Mesothelial cell of epicardium (in vitro differentiated cells): ENCODE data around the gene PAWR. TPM values are rescaled to one million over a fixed set of nuclear protein-coding genes. Genes with fewer than 3 reads are reported as not detected.

Experiments used
- DNase-seq, 2 experiments: peaks; one replicate each; pipeline ENCODE4 v3.0.0; 2021; ENCODE audit warnings: low spot score in 2 of 2; ENCODE audit not compliant: unreplicated experiment in 2 of 2
- H3K27ac Mint-ChIP-seq: 2 replicates; pipeline ENCODE4 v1.8.0; 2021; ENCODE audit warnings: mixed read lengths
- H3K27me3 Mint-ChIP-seq: 2 replicates; pipeline ENCODE4 v1.8.0; 2021; ENCODE audit warnings: low read depth, mixed read lengths
- H3K36me3 Mint-ChIP-seq: 2 replicates; pipeline ENCODE4 v1.8.0; 2021; ENCODE audit warnings: mixed read lengths
- H3K4me1 Mint-ChIP-seq: 2 replicates; pipeline ENCODE4 v1.8.0; 2021; ENCODE audit warnings: mixed read lengths
- H3K4me3 Mint-ChIP-seq: 2 replicates; pipeline ENCODE4 v1.8.0; 2021; ENCODE audit warnings: mild to moderate bottlenecking, moderate library complexity, mixed read lengths
- H3K9me3 Mint-ChIP-seq: 2 replicates; pipeline ENCODE4 v1.8.0; 2021; ENCODE audit warnings: mixed read lengths
- CTCF ChIP-seq: fragments of 200-600 bp; sonication (generic); IDR thresholded peaks from one replicate; pipeline ENCODE4 v1.5.0; 2021; ENCODE audit warnings: antibody characterized with exemption; ENCODE audit not compliant: unreplicated experiment
- total RNA-seq: library from RNA; stranded (reverse); gene quantifications from 3 replicates; pipeline ENCODE4 v1.2.1, GENCODE V29; 2021

The PAWR gene
- total RNA-seq, 1 donor from 2014 or later = 205 TPM

- H3K27me3 Mint-ChIP-seq = no peaks in the 10 kb centered on the region
- no peaks in the 10 kb centered on the region for H3K4me1 Mint-ChIP-seq
- no peaks in the 10 kb centered on the region for H3K36me3 Mint-ChIP-seq
- no peak for TF ChIP-seq CTCF
- peaks cover 2% of the 10 kb centered on the region for H3K9me3 Mint-ChIP-seq
- no peak overlapping the region for H3K27ac Mint-ChIP-seq
- no peak overlapping the region for H3K4me3 Mint-ChIP-seq
- DNase-seq = no peak
Measured at GRCh38 chr12:79715308-79715707, 24.5 kb upstream of the PAWR start.

- H3K9me3 Mint-ChIP-seq = peaks cover 3% of the 10 kb centered on the region
- H3K36me3 Mint-ChIP-seq = no peaks in the 10 kb centered on the region
- H3K27me3 Mint-ChIP-seq = no peaks in the 10 kb centered on the region
- TF ChIP-seq CTCF = no peak
- no peak overlapping the region for H3K27ac Mint-ChIP-seq
- no peak for DNase-seq
- no peak overlapping the region for H3K4me3 Mint-ChIP-seq
- no peaks in the 10 kb centered on the region for H3K4me1 Mint-ChIP-seq
Measured at GRCh38 chr12:79710707-79711483, 20.1 kb upstream of the PAWR start.

GRCh38 chr12:79707830-79708229, 17.1 kb upstream of the PAWR start:
- no peak for DNase-seq
- Mint-ChIP-seq H3K4me1 (no peaks in the 10 kb centered on the region), H3K9me3 (peaks cover 3% of the 10 kb centered on the region), H3K27ac (no peak overlapping the region), H3K4me3 (no peak overlapping the region), H3K36me3 (no peaks in the 10 kb centered on the region), H3K27me3 (no peaks in the 10 kb centered on the region)
- TF ChIP-seq CTCF = no peak

GRCh38 chr12:79706676-79707075, 15.9 kb upstream of the PAWR start:
- Mint-ChIP-seq H3K4me1 (no peaks in the 10 kb centered on the region), H3K4me3 (no peak overlapping the region), H3K36me3 (no peaks in the 10 kb centered on the region), H3K27ac (no peak overlapping the region), H3K9me3 (peaks cover 3% of the 10 kb centered on the region), H3K27me3 (no peaks in the 10 kb centered on the region)
- TF ChIP-seq CTCF = no peak
- no peak for DNase-seq

GRCh38 chr12:79706156-79706555, 15.4 kb upstream of the PAWR start:
- Mint-ChIP-seq H3K4me1 (no peaks in the 10 kb centered on the region), H3K36me3 (no peaks in the 10 kb centered on the region), H3K27me3 (no peaks in the 10 kb centered on the region), H3K9me3 (peaks cover 3% of the 10 kb centered on the region), H3K27ac (no peak overlapping the region), H3K4me3 (no peak overlapping the region)
- TF ChIP-seq CTCF = no peak
- DNase-seq = no peak
